ENCODE measurements around the gene NFATC3.

DNA sequence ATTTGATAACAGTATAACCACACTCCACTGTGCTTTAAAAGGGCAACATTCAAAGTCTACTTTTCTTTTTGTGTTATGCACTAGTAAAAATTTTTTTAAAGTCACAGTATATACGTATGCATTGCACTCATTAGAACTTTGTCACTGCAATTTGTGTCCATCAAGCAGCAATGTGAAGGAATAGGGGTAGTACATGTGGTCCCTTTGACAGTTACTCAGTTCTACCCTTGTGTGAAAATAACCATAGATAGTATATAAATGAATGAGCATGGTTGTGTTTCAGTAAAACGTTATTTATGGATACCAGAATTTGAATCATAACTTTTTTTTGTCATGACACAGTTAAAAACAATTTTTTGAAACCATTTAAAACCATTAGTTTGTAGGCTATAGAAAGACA lies 30.7 kb downstream of the NFATC3 start:
- TF ChIP-seq FOXA1 (IDR thresholded peaks at IDR 0.05) (no peak), BHLHE40 (IDR thresholded peaks at IDR 0.05; ENCODE audit: borderline replicate concordance) (no peak), SP1 (IDR thresholded peaks at IDR 0.05) (no peak), CTBP1 (IDR thresholded peaks at IDR 0.05; ENCODE audit: borderline replicate concordance) (no peak), FOXM1 (IDR thresholded peaks at IDR 0.05; ENCODE audit: borderline replicate concordance) (no peak), ELF4 (IDR thresholded peaks at IDR 0.05) (no peak), SUZ12 (IDR thresholded peaks at IDR 0.05) (no peak), ZNF384 (IDR thresholded peaks at IDR 0.05) (no peak), ARNT (IDR thresholded peaks at IDR 0.05) (no peak), FOXK2 (IDR thresholded peaks at IDR 0.05) (no peak), HDGF (IDR thresholded peaks at IDR 0.05; ENCODE audit: borderline replicate concordance) (no peak), TARDBP (IDR thresholded peaks at IDR 0.05) (no peak)
- TF ChIP-seq, protein P1, sequence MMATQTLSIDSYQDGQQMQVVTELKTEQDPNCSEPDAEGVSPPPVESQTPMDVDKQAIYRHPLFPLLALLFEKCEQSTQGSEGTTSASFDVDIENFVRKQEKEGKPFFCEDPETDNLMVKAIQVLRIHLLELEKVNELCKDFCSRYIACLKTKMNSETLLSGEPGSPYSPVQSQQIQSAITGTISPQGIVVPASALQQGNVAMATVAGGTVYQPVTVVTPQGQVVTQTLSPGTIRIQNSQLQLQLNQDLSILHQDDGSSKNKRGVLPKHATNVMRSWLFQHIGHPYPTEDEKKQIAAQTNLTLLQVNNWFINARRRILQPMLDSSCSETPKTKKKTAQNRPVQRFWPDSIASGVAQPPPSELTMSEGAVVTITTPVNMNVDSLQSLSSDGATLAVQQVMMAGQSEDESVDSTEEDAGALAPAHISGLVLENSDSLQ (IDR thresholded peaks at IDR 0.05): no peak

All from HEK293T (cell line).